Measurements from ENCODE around the gene SLC17A2.

GRCh38 chr6:25963426-25964123, 33.1 kb upstream of the SLC17A2 start:
- no peak for TF ChIP-seq POLR2A (IDR thresholded peaks at IDR 0.05)
- TF ChIP-seq, protein P1, sequence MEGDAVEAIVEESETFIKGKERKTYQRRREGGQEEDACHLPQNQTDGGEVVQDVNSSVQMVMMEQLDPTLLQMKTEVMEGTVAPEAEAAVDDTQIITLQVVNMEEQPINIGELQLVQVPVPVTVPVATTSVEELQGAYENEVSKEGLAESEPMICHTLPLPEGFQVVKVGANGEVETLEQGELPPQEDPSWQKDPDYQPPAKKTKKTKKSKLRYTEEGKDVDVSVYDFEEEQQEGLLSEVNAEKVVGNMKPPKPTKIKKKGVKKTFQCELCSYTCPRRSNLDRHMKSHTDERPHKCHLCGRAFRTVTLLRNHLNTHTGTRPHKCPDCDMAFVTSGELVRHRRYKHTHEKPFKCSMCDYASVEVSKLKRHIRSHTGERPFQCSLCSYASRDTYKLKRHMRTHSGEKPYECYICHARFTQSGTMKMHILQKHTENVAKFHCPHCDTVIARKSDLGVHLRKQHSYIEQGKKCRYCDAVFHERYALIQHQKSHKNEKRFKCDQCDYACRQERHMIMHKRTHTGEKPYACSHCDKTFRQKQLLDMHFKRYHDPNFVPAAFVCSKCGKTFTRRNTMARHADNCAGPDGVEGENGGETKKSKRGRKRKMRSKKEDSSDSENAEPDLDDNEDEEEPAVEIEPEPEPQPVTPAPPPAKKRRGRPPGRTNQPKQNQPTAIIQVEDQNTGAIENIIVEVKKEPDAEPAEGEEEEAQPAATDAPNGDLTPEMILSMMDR (IDR thresholded peaks at IDR 0.05) = no peak

All from ovary (tissue), 3 donors.